NCI-H2107 treated with DMSO at 0.1 percent for 48 hours (cell line): Measurements from ENCODE around the gene FIBCD1.

ENCODE experiments used
- DNase-seq: peaks from one replicate; lab custom pipeline; 2025; ENCODE audit not compliant: unreplicated experiment; lab: John Stamatoyannopoulos, UW

FIBCD1 gene

DNA sequence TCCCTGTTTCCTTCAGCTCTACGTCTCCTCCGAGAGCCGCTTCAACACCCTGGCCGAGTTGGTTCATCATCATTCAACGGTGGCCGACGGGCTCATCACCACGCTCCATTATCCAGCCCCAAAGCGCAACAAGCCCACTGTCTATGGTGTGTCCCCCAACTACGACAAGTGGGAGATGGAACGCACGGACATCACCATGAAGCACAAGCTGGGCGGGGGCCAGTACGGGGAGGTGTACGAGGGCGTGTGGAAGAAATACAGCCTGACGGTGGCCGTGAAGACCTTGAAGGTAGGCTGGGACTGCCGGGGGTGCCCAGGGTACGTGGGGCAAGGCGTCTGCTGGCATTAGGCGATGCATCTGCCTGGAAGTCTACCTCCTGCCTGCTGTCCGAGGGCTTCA lies 76.3 kb downstream of the FIBCD1 start:
- no peak for DNase-seq

- no peak for DNase-seq
These were observed 76.8 kb downstream of the FIBCD1 start for GRCh38 chr9:130862217-130862616.

DNA sequence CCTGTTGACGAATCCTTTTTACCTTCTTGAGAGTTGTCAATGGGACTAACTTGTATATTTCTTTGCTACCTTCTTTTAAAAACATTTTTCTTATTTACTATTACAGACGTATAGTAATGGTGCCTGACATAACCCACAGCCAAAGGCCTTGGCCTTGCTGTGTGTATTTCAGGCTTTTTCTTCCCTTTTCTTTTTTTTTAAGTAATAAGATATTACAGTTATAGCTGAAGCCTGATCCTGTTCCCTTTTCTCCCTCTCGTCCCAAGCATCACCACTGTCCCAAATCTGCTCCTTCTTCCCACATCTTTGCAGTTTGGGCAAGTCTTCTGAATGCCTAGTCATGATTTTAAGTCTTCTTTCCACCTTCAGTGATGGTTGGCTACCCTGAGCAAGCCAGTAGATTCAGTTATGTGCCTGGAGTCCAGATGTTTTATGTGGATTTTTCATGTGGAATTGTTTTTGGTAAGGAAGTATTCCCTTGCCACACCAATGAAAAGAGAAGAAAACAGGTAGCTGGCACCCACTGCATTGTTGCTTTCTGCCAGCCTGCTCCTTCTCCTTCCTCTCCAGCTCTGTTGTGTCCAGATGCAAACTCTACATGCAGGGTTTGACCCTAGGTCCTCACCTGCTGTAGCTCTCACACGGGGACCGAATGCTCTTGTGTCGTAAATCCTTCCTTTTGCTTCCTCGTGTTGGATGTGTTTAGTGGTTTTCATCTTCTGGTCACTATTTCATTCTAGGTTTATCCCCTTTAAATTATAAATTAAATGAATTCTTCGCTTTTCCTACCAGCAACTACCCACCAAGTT lies 77.5 kb downstream of the FIBCD1 start:
- no peak for DNase-seq

DNA sequence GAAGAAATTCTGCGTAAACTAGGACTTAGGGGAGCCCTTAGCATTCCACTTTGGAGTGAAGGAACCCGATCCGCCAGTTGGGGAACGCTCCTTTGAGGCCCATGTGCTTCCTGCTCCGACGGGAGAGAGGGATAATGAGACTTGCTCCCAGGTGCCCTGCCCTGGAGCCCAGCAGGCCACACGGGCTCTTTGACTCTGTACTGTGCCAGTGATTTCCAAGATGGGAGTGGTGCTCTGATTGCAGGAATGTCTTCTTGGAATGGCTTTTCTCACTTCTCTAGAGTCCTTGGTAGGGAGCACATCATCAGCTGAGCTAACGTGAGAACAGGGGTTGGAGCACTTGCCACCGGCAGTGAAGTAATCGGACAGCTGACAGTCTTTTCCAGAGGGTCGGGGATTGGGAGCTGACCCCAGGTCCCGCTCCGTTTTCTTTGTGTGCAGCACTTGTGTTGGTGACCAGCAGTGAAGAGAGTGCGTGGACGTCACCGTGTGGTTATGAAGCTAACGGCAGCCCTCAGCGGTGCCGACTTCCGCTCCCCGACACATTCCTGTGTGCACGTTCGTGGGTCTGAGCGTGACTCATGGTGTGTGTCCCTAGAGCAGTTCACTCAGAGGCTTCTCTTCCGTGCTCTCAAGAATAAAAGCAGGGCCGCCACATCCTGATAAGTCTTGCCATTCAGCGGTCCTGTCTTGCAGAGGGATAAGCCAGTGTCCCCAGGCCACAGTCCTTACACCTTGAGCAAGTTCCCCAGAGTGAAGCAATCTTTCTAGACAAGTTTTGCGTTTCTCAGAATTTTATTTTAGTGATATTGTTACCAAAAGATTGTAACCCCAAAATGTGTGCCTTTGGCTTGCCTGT lies 78.4 kb downstream of the FIBCD1 start:
- no peak for DNase-seq

DNA sequence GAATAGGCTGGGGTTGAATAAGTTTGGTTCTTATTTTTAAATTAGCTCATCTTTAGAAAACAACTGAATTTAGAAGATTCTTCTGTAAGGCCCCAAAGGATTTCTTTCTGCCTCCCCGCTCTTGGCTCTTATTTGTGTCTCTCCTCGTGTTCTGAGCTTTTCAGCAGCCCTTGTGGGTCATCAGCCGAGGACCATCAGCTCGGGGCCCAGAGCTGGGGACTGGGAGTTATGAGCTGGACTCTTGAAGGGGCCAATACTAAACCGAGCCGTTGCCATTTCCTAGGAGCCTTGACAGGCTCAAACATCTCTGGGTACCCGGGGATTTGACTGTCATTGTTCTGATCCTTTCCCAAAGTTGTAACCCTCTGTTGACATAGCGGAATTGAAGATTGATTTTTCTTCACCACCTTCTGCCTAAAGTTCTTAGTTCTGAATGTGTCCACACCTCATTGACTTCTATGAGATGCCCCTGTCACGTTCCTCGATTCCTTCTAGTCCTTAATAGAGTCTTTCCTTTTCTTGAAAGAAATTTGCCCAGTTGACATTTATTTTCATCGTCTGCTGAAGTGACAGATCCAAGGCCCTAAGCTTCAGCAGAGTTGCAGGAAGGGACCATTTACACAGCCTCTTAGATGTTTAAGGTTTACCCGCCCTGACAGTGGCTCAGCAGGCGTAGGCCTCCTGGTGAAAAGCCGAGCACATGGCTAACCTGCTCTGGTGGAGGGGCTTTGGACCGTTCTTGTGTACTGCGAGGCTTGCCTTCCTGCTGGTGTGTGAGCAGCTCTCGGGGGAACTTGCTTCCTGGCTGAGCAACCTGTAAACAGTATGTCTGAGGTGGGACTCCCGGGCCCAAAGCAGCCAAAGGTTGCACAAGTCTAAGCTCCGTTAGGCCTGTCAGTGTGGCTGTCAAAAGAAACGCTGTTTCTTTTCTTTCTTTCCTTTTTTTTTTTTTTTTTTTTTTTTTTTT lies 80.0 kb downstream of the FIBCD1 start:
- no peak for DNase-seq

GRCh38 chr9:130857864-130858738 lies 80.9 kb downstream of the FIBCD1 start:
- peak; percentile 32 for DNase-seq

- DNase-seq = no peak
These were observed 82.6 kb downstream of the FIBCD1 start for GRCh38 chr9:130856474-130856873.

GRCh38 chr9:130854835-130855234 lies 84.2 kb downstream of the FIBCD1 start:
- DNase-seq = no peak

DNA sequence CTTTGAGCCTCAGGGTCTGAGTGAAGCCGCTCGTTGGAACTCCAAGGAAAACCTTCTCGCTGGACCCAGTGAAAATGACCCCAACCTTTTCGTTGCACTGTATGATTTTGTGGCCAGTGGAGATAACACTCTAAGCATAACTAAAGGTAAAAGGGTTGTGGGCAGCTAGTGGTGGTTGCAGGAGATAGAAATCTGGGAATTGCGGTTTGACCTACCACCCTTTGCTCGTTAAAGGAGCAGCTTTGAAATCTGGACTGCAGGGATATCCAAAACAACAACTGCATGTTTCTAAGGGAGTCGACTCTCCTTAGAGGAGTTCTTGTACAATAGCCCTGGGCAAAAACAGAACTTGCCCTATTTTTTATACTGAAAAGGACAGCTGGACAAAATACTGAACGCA lies 85.0 kb downstream of the FIBCD1 start:
- no peak for DNase-seq

- no peak for DNase-seq
These were observed 86.2 kb downstream of the FIBCD1 start for GRCh38 chr9:130852801-130853200.
